ENCODE data around the gene CENPL. TPM values are rescaled to one million over a fixed set of nuclear protein-coding genes. Genes with fewer than 3 reads are reported as not detected.
A peak's percentile ranks its signal among the peaks of the same experiment; 100 is the strongest.
"Not testable (repeated sequence)": the region's sequence is repeated elsewhere in the genome, so short reads cannot be mapped to it uniquely, and the experiment has no call there.

CENPL gene
- polyA plus RNA-seq, 1 donor: 7.0 TPM

- H3K9me3 ChIP-seq (ENCODE audit: control insufficient read depth, low read depth, low read length): no peaks in the 10 kb centered on the region
- H3K27me3 ChIP-seq (ENCODE audit: control insufficient read depth, insufficient read depth, low read length): no peaks in the 10 kb centered on the region
- H3K27ac ChIP-seq (ENCODE audit: low read length): no peak overlapping the region
- no peak overlapping the region for H3K4me3 ChIP-seq (ENCODE audit: low read length)
- DNase-seq: no peak
- H3K4me1 ChIP-seq (ENCODE audit: control insufficient read depth, insufficient read depth, low read length): no peaks in the 10 kb centered on the region
- H3K36me3 ChIP-seq (ENCODE audit: control insufficient read depth, insufficient read depth, low read length): peaks cover 51% of the 10 kb centered on the region
- WGBS (ENCODE audit: insufficient coverage, low lambda C conversion rate): 82% methylated on average over 3 of the region's 4 CpGs
These were observed 32.8 kb upstream of the CENPL start for GRCh38 chr1:173857363-173857917.

DNA sequence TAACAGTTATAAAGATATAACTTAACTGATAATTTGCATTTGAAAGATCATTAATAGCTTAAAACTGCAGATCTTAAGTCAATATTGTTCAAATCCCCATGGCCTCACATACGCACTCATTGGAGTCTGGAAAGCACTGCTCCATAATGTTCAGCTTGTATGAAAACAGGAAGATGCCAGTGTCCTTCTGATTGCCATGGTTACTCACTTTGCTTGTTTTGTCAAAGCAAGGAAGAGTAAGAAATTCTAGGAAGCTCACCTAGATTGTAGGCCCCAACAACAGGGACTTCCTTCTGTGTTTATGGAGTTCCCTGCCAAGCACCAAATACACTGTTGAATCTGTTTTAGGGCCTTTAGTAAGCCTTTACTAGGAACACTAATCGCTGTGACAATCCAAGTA is 32.2 kb upstream of the CENPL start:
- 100% methylated on average over 1 of the region's 2 CpGs for WGBS (ENCODE audit: insufficient coverage, low lambda C conversion rate)
- H3K27me3 ChIP-seq (ENCODE audit: control insufficient read depth, insufficient read depth, low read length): no peaks in the 10 kb centered on the region
- no peak overlapping the region for H3K27ac ChIP-seq (ENCODE audit: low read length)
- H3K4me1 ChIP-seq (ENCODE audit: control insufficient read depth, insufficient read depth, low read length): no peaks in the 10 kb centered on the region
- no peaks in the 10 kb centered on the region for H3K9me3 ChIP-seq (ENCODE audit: control insufficient read depth, low read depth, low read length)
- no peak overlapping the region for H3K4me3 ChIP-seq (ENCODE audit: low read length)
- no peak for DNase-seq
- peaks cover 50% of the 10 kb centered on the region for H3K36me3 ChIP-seq (ENCODE audit: control insufficient read depth, insufficient read depth, low read length)

- Histone ChIP-seq H3K27ac (ENCODE audit: low read length) (no peak overlapping the region), H3K4me3 (ENCODE audit: low read length) (no peak overlapping the region), H3K36me3 (ENCODE audit: control insufficient read depth, insufficient read depth, low read length) (peaks cover 48% of the 10 kb centered on the region), H3K4me1 (ENCODE audit: control insufficient read depth, insufficient read depth, low read length) (no peaks in the 10 kb centered on the region), H3K27me3 (ENCODE audit: control insufficient read depth, insufficient read depth, low read length) (no peaks in the 10 kb centered on the region), H3K9me3 (ENCODE audit: control insufficient read depth, low read depth, low read length) (no peaks in the 10 kb centered on the region)
- no peak for DNase-seq
- WGBS (ENCODE audit: insufficient coverage, low lambda C conversion rate): 100% methylated on average over 1 of the region's 1 CpG
These were observed 31.3 kb upstream of the CENPL start for GRCh38 chr1:173856014-173856413.

DNA sequence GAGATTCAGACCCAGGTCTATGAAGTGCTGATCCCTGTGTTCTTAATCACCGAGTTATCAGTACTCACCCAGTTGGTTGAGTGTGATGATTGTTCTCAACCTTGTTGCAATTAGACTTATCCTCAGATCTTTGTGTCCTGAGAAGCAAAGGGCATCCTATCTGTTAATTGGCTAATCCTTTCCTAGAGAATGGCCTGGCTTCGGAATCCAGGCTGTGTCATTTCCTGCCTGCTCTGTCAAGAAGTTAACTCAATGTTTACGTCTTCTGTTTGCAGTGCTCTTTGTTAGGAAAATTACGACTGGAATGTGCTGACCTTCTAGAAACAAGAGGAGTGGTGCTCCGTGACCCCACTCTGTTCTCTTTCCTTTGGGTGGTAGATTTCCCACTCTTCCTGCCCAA is 28.4 kb upstream of the CENPL start:
- DNase-seq: peak; percentile 27 to 41
- Histone ChIP-seq H3K4me1 (ENCODE audit: control insufficient read depth, insufficient read depth, low read length) (no peaks in the 10 kb centered on the region), H3K4me3 (ENCODE audit: low read length) (no peak overlapping the region), H3K36me3 (ENCODE audit: control insufficient read depth, insufficient read depth, low read length) (peaks cover 39% of the 10 kb centered on the region), H3K27ac (ENCODE audit: low read length) (no peak overlapping the region), H3K27me3 (ENCODE audit: control insufficient read depth, insufficient read depth, low read length) (no peaks in the 10 kb centered on the region), H3K9me3 (ENCODE audit: control insufficient read depth, low read depth, low read length) (no peaks in the 10 kb centered on the region)
- no CpG with 5 or more reads among the region's 5 CpGs for WGBS (ENCODE audit: insufficient coverage, low lambda C conversion rate)

DNA sequence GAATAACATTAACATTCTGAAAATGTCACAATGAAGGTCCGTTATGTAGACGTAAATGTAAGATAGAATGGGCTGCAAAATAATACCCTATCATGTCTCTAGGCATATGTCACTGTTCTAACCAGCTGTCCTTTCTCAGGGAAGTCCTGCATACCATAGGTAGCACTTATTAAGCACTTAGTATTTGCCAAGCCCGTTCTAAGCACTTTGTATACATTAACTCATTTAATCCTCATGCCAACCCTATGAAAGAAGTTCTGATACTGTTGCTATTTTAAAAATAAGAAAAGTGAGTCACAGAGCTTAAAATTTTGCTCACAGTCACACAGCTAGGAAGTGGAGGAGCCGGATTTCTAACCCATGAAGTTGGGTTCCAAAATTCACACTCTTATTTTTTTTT is 27.4 kb upstream of the CENPL start:
- peaks cover 34% of the 10 kb centered on the region for H3K36me3 ChIP-seq (ENCODE audit: control insufficient read depth, insufficient read depth, low read length)
- H3K9me3 ChIP-seq (ENCODE audit: control insufficient read depth, low read depth, low read length): no peaks in the 10 kb centered on the region
- DNase-seq: no peak
- WGBS (ENCODE audit: insufficient coverage, low lambda C conversion rate): 80% methylated on average over 2 of the region's 4 CpGs
- H3K4me1 ChIP-seq (ENCODE audit: control insufficient read depth, insufficient read depth, low read length): no peaks in the 10 kb centered on the region
- H3K4me3 ChIP-seq (ENCODE audit: low read length): no peak overlapping the region
- no peaks in the 10 kb centered on the region for H3K27me3 ChIP-seq (ENCODE audit: control insufficient read depth, insufficient read depth, low read length)
- no peak overlapping the region for H3K27ac ChIP-seq (ENCODE audit: low read length)

DNA sequence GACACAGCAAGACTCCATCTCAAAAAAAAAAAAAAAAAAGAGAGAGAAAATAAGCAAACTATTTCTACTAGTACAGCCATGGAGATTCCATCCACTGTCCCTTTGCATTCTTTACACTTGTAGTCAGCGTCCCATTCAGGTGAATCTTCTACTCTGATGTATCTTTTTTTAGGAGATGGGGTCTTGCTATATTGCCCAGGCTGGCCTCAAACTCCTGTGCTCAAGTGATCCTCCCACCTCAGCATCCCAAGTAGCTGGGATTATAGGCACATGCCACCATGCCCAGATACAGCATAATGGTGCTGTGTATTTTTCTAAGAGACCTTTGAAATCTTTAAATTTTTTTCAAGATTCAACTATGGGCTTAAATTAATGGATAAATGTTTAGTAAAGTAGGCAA is 8.1 kb upstream of the CENPL start:
- no CpG with 5 or more reads among the region's 1 CpG for WGBS (ENCODE audit: insufficient coverage, low lambda C conversion rate)
- no peaks in the 10 kb centered on the region for H3K27me3 ChIP-seq (ENCODE audit: control insufficient read depth, insufficient read depth, low read length)
- DNase-seq: no peak
- H3K27ac ChIP-seq (ENCODE audit: low read length): no peak overlapping the region
- no peak overlapping the region for H3K4me3 ChIP-seq (ENCODE audit: low read length)
- peaks cover 37% of the 10 kb centered on the region for H3K36me3 ChIP-seq (ENCODE audit: control insufficient read depth, insufficient read depth, low read length)
- no peaks in the 10 kb centered on the region for H3K9me3 ChIP-seq (ENCODE audit: control insufficient read depth, low read depth, low read length)
- H3K4me1 ChIP-seq (ENCODE audit: control insufficient read depth, insufficient read depth, low read length): no peaks in the 10 kb centered on the region

DNA sequence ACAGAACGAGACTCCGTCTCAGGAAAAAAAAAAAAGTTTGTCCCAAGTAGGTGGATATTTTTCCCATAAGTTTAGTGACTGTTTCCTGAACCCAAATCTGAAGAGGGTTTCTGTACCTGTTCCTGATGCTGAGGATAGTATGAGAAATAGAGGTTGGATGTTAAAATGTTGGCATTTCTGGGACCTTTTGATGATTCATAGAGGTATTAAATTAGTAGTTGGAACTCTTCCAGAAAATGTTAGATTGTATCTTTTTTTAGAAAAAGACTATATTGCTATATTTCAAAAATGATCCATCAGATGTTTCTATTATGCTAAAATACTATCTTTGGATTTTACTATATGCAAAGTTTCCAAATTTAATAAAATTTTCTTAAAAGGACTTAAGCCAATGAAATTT is 2.9 kb upstream of the CENPL start:
- no peak overlapping the region for H3K27ac ChIP-seq (ENCODE audit: low read length)
- no peak overlapping the region for H3K4me3 ChIP-seq (ENCODE audit: low read length)
- no peaks in the 10 kb centered on the region for H3K9me3 ChIP-seq (ENCODE audit: control insufficient read depth, low read depth, low read length)
- no peaks in the 10 kb centered on the region for H3K27me3 ChIP-seq (ENCODE audit: control insufficient read depth, insufficient read depth, low read length)
- no peak for DNase-seq
- WGBS (ENCODE audit: insufficient coverage, low lambda C conversion rate): no CpG with 5 or more reads among the region's 2 CpGs
- H3K4me1 ChIP-seq (ENCODE audit: control insufficient read depth, insufficient read depth, low read length): peaks cover 6% of the 10 kb centered on the region
- H3K36me3 ChIP-seq (ENCODE audit: control insufficient read depth, insufficient read depth, low read length): peaks cover 7% of the 10 kb centered on the region

GRCh38 chr1:173823781-173824314 is 835 bp downstream of the CENPL start:
- Histone ChIP-seq H3K36me3 (ENCODE audit: control insufficient read depth, insufficient read depth, low read length) (no peaks in the 10 kb centered on the region), H3K4me1 (ENCODE audit: control insufficient read depth, insufficient read depth, low read length) (peaks cover 6% of the 10 kb centered on the region), H3K27ac (ENCODE audit: low read length) (peak overlapping the region; percentile 92), H3K27me3 (ENCODE audit: control insufficient read depth, insufficient read depth, low read length) (no peaks in the 10 kb centered on the region), H3K9me3 (ENCODE audit: control insufficient read depth, low read depth, low read length) (no peaks in the 10 kb centered on the region), H3K4me3 (ENCODE audit: low read length) (peak overlapping the region; percentile 73)
- no peak for DNase-seq
- no CpG with 5 or more reads among the region's 25 CpGs for WGBS (ENCODE audit: insufficient coverage, low lambda C conversion rate)

DNA sequence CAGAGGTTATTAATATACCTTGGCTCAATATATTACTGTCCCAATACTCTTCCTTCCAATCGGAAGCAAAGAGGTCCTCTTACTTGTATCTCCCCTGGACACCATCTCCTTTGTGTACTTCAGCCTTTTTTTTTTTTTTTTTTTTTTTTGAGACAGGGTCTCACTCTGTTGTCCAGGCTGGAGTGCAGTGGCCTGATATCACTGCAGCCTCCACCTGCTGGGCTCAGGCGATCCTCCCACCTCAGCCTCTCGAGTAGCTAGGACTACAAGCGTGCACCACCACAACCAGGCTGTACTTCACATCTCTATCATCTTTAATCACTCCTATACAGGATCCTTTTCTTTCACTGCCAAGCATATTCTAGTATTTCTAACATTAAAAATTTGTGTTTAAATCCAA is 3.0 kb downstream of the CENPL start:
- no peak for DNase-seq
- H3K27ac ChIP-seq (ENCODE audit: low read length): no peak overlapping the region
- no peaks in the 10 kb centered on the region for H3K27me3 ChIP-seq (ENCODE audit: control insufficient read depth, insufficient read depth, low read length)
- H3K4me1 ChIP-seq (ENCODE audit: control insufficient read depth, insufficient read depth, low read length): peaks cover 6% of the 10 kb centered on the region
- WGBS (ENCODE audit: insufficient coverage, low lambda C conversion rate): 100% methylated on average over 2 of the region's 4 CpGs
- no peaks in the 10 kb centered on the region for H3K9me3 ChIP-seq (ENCODE audit: control insufficient read depth, low read depth, low read length)
- no peak overlapping the region for H3K4me3 ChIP-seq (ENCODE audit: low read length)
- H3K36me3 ChIP-seq (ENCODE audit: control insufficient read depth, insufficient read depth, low read length): peaks cover 3% of the 10 kb centered on the region

DNA sequence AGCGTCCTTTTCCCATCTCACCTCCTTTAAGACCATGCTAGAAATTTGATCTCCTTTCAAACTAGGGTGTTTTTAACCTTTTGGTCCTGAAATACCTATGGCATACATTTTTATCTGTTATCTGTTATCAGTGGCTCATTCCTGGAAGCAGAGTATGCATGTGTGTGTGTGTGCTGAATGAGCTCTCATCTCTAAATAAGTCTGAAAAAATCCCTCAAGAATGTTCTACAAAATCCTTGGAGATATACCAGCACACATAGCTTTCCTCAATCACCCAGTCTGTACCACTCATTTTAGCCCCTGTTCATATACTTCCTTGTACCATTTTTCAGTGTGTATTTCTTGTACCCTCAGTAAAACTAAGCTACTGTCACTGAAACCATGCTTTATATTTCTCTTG is 6.2 kb downstream of the CENPL start:
- no peak for DNase-seq
- Histone ChIP-seq H3K4me3 (ENCODE audit: low read length) (no peak overlapping the region), H3K27me3 (ENCODE audit: control insufficient read depth, insufficient read depth, low read length) (no peaks in the 10 kb centered on the region), H3K27ac (ENCODE audit: low read length) (no peak overlapping the region), H3K4me1 (ENCODE audit: control insufficient read depth, insufficient read depth, low read length) (peaks cover 5% of the 10 kb centered on the region), H3K36me3 (ENCODE audit: control insufficient read depth, insufficient read depth, low read length) (peaks cover 3% of the 10 kb centered on the region), H3K9me3 (ENCODE audit: control insufficient read depth, low read depth, low read length) (no peaks in the 10 kb centered on the region)
- 70% methylated on average over 1 of the region's 1 CpG for WGBS (ENCODE audit: insufficient coverage, low lambda C conversion rate)

DNA sequence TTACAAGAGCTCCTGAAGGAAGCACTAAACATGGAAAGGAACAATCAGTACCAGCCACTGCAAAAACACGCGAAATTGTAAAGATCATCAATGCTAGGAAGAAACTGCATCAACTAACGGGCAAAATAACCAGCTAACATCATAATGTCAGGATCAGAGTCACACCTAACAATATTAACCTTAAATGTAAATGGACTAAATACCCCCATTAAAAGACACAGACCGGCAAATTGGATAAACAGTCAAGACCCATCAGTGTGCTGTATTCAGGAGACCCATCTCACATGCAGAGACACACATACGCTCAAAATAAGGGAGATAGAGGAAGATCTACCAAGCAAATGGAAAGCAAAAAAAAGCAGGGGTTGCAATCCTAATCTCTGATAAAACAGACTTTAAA is 11.0 kb downstream of the CENPL start:
- not testable (repeated sequence) for H3K27ac ChIP-seq (ENCODE audit: low read length); H3K9me3 ChIP-seq (ENCODE audit: control insufficient read depth, low read depth, low read length); H3K27me3 ChIP-seq (ENCODE audit: control insufficient read depth, insufficient read depth, low read length); DNase-seq; H3K4me3 ChIP-seq (ENCODE audit: low read length); H3K36me3 ChIP-seq (ENCODE audit: control insufficient read depth, insufficient read depth, low read length); H3K4me1 ChIP-seq (ENCODE audit: control insufficient read depth, insufficient read depth, low read length)
- WGBS (ENCODE audit: insufficient coverage, low lambda C conversion rate): 100% methylated on average over 1 of the region's 5 CpGs

Measured in large intestine (tissue), 3 donors.